ENCODE results near the gene AANAT. TPM values are rescaled to one million over a fixed set of nuclear protein-coding genes. Genes with fewer than 3 reads are reported as not detected.
A peak's percentile ranks its signal among the peaks of the same experiment; 100 is the strongest.

Gene AANAT
- total RNA-seq, 2 donors from 2014 or later, result not detected

DNA sequence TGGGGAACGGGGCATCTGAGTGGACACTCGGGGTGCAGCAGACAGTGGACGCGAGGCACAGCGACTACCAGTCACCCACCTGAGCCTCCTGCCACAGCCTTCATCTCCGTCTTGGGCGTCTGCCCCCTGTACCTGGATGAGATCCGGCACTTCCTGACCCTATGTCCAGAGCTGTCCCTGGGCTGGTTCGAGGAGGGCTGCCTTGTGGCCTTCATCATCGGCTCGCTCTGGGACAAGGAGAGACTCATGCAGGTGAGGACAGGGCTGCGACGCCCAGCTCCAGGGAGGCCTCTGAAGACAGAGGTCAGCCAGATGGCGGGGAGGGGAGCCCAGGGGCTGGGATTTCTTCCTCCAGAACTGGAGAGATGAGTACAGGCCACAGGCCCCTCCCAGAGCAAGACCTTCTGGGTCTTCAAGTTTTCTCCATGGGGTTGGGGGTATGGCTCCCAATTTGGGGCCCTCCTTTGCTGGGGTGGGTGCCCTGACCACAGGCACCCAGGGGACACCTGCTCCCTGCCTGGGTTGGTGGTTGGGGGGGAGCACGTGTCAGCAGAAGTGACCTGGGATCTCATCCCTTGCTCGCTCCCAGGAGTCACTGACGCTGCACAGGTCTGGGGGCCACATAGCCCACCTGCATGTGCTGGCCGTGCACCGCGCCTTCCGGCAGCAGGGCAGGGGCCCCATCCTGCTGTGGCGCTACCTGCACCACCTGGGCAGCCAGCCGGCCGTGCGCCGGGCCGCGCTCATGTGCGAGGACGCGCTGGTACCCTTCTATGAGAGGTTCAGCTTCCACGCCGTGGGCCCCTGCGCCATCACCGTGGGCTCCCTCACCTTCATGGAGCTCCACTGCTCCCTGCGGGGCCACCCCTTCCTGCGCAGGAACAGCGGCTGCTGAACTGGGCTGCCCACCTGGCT is 1.9 kb downstream of the AANAT start:
- Mint-ChIP-seq H3K4me1 (no peaks in the 10 kb centered on the region), H3K4me3 (no peak overlapping the region), H3K9me3 (no peaks in the 10 kb centered on the region), H3K36me3 (ENCODE audit: low read depth) (peaks cover 18% of the 10 kb centered on the region), H3K27ac (no peak overlapping the region), H3K27me3 (no peaks in the 10 kb centered on the region)
- ATAC-seq (replicated peaks), result no peak

DNA sequence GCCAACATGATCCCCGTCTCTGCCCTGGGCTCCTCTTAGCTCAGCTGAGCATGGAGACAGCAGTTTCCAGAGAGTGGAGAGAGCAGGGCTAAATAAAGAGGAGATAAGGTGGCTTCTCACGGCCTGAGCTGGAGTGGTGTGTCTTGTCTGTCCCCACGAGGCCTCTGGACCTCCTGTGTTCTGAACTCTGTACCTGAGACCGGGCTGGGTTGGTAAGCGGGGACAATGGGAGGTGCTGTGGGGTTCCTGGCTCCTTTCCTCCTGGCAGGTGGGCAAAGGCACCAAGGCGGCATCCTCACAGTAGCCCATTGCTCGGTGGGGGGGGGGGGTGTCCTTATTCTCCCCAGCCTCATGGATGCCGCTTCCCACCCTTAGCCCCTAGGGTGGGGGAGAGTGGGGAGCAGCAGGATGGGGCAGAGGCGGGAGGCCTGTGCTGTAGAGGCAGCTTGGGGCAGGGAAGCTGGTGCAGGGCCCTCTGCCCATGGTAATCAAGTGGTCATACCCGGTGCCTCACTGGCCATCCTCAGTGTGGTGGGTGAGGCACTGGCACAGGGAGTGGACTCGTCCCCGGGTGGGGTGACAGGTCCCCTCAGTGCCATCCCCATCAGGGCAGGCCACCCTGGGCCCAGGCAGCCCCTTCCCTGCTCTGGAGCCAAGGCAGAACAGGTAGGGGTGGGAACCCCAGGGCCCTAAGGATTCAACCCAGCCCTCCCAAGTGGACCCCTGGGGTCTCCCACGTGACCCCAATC is 2.8 kb downstream of the AANAT start:
- Mint-ChIP-seq H3K9me3 (no peaks in the 10 kb centered on the region), H3K4me3 (no peak overlapping the region), H3K27me3 (no peaks in the 10 kb centered on the region), H3K27ac (no peak overlapping the region), H3K4me1 (no peaks in the 10 kb centered on the region), H3K36me3 (ENCODE audit: low read depth) (peaks cover 18% of the 10 kb centered on the region)
- ATAC-seq (replicated peaks), result no peak

DNA sequence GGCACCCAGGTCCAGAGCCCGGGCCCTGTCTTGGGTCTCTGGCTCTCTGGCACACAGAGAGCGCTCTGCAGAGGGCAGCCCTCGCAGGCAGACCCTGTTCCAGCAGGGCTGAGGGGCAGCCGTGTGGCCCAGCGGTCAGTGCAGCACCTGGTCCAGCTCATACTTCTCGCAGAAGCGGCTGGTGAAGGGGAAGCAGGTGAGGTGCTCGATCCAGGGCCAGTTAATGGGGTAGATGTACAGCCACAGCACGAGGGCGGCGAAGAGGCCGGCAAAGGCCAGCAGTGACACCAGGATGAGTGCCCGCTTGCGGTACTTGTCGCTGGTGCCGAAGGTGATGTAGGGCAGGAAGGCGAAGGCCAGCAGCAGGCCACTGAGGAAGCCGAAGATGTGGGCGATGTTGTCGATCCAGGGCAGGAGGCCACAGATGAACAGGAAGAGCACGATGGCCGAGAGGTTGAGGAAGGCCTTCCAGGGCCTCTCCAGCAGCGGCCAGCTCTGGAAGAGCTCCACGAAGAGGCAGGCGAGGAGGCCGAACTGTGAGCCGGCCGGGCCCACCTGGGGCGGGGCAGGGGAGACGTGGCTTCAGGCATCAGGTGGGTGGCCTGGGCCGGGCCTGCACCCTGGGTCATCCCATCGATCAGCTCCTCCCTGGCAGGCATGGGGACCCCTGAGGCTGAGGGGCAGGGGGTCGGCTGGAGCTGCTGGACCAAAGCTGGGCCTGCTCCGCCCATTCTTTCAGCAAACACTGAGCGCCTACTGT is 4.3 kb downstream of the AANAT start:
- Mint-ChIP-seq H3K36me3 (ENCODE audit: low read depth) (peaks cover 18% of the 10 kb centered on the region), H3K9me3 (no peaks in the 10 kb centered on the region), H3K4me1 (no peaks in the 10 kb centered on the region), H3K27me3 (no peaks in the 10 kb centered on the region), H3K4me3 (no peak overlapping the region), H3K27ac (peak overlapping the region; percentile 57)
- no peak for ATAC-seq (replicated peaks)

DNA sequence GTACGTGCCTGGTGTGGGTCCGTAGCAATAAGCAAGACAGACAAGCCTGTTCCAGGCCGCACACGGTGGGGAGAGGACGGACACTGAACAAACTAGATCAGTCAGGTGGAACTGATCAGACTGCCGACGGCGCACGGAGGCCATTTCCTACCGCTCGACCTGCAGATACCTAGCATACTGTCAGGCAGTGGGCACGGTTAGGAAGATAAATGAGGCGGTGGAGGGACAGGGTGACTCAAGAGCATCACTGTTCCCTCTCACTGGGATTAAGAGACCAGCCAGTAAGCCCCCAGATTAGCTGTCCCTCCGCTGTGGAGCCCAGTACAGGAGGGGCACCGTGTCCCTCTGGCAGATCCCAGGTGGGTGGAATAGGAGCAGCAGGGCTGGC is 4.8 kb downstream of the AANAT start:
- H3K4me1 Mint-ChIP-seq, result no peaks in the 10 kb centered on the region
- ATAC-seq (replicated peaks), result no peak
- no peak overlapping the region for H3K4me3 Mint-ChIP-seq
- H3K27me3 Mint-ChIP-seq, result no peaks in the 10 kb centered on the region
- H3K27ac Mint-ChIP-seq, result no peak overlapping the region
- H3K9me3 Mint-ChIP-seq, result no peaks in the 10 kb centered on the region
- H3K36me3 Mint-ChIP-seq (ENCODE audit: low read depth), result peaks cover 18% of the 10 kb centered on the region

DNA sequence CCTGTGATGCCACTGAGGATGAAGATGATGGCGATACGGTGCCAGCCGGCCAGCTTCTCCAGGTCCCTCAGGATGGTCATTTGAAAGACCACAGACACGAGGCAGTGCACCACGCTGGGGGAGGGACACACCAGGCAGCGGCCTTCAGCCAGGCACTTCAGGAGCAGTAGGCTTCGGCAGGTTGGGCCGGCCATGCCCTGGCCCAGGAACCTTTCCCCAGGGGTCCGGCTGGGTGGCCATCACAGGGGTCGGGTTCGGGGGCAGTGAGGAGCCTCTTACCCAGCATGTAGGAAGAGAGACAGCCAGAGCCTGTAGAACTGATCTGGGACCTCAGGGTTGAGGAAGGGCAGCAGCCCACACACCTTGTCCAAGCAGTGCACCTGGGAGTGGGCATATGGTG is 5.3 kb downstream of the AANAT start:
- ATAC-seq (replicated peaks), result no peak
- no peaks in the 10 kb centered on the region for H3K9me3 Mint-ChIP-seq
- no peak overlapping the region for H3K4me3 Mint-ChIP-seq
- H3K4me1 Mint-ChIP-seq, result no peaks in the 10 kb centered on the region
- H3K27me3 Mint-ChIP-seq, result no peaks in the 10 kb centered on the region
- H3K27ac Mint-ChIP-seq, result no peak overlapping the region
- H3K36me3 Mint-ChIP-seq (ENCODE audit: low read depth), result peaks cover 18% of the 10 kb centered on the region

DNA sequence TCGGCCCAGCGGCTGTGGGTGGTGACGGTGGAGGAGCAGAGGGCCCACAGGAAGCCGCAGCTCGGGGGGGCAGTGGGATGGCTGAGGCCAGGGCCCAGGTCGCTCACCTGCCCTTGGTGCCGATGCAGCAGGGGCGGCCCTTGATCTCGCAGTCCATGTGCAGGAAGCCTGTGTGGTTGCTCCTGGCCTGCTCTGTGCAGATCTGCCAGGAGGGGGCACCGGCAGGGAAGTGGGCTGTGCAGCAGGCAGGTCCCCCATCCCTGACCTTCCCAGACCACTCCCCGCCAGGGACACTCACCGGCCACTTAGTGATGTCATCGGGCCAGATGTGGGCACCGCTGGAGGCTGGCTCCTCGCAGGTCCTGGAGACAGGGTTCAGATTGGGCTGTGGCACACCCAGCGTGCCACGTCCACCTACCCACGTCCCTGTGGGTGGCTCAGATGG is 6.2 kb downstream of the AANAT start:
- peak; percentile 23 for ATAC-seq (replicated peaks)
- peaks cover 26% of the 10 kb centered on the region for H3K36me3 Mint-ChIP-seq (ENCODE audit: low read depth)

DNA sequence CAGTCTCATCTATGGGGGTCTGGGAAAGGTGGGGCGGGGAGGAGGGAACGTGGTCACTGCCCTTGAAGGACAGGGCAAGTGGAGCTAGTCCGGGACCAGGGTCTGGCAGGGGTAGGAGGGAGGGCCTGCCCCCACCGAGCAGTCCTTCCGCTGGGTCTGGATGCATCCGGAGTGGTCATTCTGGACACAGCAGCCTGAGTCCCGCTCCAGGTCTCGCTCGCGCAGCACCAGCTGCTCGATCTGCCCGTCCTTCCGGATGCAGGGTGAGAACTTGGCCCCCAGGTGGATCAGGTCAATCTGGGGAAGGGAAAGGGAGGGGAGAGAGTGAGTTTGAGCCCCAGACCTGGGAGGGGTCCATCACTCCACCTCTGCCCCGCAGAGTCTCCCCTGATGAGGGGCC is 6.8 kb downstream of the AANAT start:
- Mint-ChIP-seq H3K27ac (no peak overlapping the region), H3K4me3 (no peak overlapping the region), H3K27me3 (no peaks in the 10 kb centered on the region), H3K9me3 (no peaks in the 10 kb centered on the region), H3K4me1 (no peaks in the 10 kb centered on the region), H3K36me3 (ENCODE audit: low read depth) (peaks cover 26% of the 10 kb centered on the region)
- ATAC-seq (replicated peaks), result no peak

More for the DNA sequence above, 6.2 kb downstream of the AANAT start:
- Mint-ChIP-seq H3K27me3 (no peaks in the 10 kb centered on the region), H3K9me3 (no peaks in the 10 kb centered on the region), H3K4me3 (no peak overlapping the region), H3K27ac (no peak overlapping the region), H3K4me1 (no peaks in the 10 kb centered on the region)

DNA sequence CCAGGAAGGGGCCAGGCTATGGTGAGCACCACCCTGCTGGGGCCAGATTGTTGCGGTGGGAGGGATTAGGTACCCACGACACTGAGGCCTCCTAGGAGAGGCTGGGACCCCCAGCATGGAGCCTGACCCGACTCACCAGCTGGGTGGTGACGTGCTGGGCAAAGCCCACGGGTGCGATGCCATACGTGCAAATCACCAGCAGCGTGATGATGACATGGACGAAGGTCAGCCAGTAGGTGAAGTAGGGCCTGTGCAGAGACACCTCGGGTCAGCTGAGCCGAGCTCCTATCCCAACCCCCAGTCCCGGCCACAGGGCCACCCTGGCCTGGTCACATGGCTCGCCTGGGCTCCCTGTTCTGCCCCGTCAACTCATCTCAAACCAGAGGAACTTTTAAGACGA is 7.5 kb downstream of the AANAT start:
- H3K4me1 Mint-ChIP-seq, result no peaks in the 10 kb centered on the region
- no peak for ATAC-seq (replicated peaks)
- no peak overlapping the region for H3K4me3 Mint-ChIP-seq
- no peaks in the 10 kb centered on the region for H3K9me3 Mint-ChIP-seq
- H3K27ac Mint-ChIP-seq, result no peak overlapping the region
- peaks cover 26% of the 10 kb centered on the region for H3K36me3 Mint-ChIP-seq (ENCODE audit: low read depth)
- H3K27me3 Mint-ChIP-seq, result no peaks in the 10 kb centered on the region

DNA sequence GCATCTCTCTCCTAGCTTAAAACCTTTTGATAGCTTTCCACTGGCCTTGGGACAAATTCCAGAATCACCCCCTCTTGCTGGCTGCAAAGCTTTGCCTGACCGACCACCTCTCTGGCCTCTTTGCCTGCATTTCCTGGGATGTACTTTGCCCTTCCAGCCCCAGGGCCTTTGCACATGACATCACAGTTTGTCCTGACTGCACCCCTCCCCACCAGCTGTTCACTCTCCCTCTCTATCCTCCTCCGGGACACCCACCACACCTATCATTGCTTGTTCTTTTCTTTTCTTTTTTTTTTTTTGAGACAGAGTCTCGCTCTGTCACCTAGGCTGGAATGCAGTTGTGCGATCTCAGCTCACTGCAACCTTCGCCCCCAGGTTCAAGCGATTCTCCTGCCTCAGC is 7.9 kb downstream of the AANAT start:
- no peak for ATAC-seq (replicated peaks)
- Mint-ChIP-seq H3K27ac (no peak overlapping the region), H3K4me1 (no peaks in the 10 kb centered on the region), H3K27me3 (no peaks in the 10 kb centered on the region), H3K9me3 (no peaks in the 10 kb centered on the region), H3K36me3 (ENCODE audit: low read depth) (peaks cover 27% of the 10 kb centered on the region), H3K4me3 (no peak overlapping the region)

DNA sequence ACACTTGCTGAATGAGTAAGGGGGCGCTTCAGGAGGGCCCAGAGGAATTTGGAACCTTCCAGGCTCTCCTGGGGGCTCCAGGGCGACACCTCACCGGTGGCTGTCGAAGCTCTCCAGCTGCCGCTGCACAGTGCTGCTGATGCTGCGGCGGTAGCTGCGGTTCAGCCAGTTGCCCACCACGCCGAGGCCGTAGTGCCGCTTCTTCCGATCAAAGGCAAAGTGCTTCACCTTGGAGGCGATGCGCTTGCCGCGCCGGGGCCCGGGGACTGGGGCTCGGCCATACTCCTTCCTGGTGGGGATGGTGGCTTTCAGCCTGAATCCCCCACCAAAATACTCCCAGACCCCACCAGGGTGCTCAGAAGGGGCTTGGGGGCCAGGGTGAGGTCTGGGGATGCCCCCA is 9.3 kb downstream of the AANAT start:
- Mint-ChIP-seq H3K9me3 (no peaks in the 10 kb centered on the region), H3K4me3 (no peak overlapping the region), H3K4me1 (no peaks in the 10 kb centered on the region), H3K27ac (no peak overlapping the region), H3K36me3 (ENCODE audit: low read depth) (peaks cover 26% of the 10 kb centered on the region), H3K27me3 (no peaks in the 10 kb centered on the region)
- no peak for ATAC-seq (replicated peaks)

DNA sequence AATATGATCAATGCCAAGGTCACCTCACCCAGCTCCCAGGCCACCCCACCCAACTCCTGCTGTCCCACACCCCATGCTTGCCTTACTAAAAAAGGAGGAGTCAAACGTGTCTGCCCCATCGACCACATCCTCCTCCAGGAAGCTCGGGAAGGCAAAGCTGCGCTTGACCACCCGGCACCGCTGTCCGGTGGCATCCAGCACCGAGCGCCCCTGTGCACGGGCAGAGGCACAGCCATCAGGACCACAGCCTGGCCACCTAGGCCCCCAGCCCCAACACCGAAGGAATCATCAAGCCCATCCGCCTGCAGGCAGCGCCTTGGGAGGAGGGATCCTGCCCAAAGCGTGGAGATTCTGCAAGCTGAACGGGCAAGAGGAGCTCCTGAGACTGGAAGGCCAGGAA is 10.2 kb downstream of the AANAT start:
- Mint-ChIP-seq H3K36me3 (ENCODE audit: low read depth) (peaks cover 30% of the 10 kb centered on the region), H3K27ac (no peak overlapping the region), H3K4me3 (no peak overlapping the region), H3K9me3 (no peaks in the 10 kb centered on the region), H3K4me1 (no peaks in the 10 kb centered on the region), H3K27me3 (no peaks in the 10 kb centered on the region)
- no peak for ATAC-seq (replicated peaks)

DNA sequence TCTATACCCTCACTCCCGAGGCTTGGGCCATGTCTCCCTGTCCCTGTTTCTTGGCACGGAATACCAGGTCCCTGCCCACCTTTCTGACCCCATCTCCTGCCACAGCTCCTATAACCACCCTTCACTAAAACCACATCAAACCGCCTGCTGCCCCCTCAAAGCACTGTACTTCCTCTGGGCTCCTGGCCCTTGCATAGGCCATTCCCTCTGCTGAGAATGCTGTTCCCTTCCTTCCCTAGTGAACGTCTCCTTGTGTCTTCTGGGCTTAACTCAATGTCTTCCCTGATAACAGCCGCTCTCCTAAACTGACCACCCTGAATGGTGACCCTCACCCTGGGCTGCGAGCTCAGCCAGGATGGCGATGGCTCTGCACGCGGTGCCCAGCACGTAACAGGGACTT is 10.7 kb downstream of the AANAT start:
- ATAC-seq (replicated peaks), result no peak

DNA sequence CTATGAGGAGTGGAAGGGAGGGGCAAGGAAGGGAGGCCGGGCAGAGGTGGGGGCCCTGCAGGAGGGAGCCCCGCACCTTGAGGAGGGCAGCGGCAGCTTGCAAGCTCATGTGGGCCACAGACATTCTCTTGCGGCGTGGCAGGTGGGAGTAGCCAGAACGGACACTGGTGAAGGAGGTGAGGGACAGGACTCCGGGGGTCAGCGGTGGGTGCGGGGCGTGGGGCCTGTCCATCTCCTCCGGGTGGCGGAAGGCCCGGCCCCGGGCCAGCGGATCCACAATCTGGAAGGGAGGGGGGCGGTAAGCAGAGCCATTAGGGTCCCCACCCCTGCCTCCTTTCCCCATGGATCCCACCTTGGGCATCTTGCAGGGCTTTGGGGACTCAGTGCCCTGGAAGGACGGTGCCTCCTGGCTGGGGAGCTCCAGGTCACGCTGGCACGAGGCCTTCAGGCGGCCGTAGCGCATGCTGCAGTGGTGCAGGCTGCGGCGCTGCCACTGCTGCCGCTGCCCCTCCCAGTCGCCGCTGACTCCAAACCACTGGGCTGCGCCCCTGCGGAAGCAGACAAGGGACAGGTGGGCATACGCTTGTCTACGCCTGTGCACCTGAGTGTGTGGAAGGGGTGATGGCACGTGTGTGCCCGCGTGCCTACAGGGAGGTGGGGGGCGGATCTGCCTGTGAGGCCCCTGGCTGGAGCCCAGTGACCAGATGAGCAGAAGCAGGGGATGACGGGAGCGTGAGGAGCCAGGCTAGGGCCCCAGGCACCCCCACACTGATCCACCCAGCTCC is 11.5 kb downstream of the AANAT start:
- no peaks in the 10 kb centered on the region for H3K4me1 Mint-ChIP-seq
- H3K27ac Mint-ChIP-seq, result no peak overlapping the region
- H3K27me3 Mint-ChIP-seq, result no peaks in the 10 kb centered on the region
- H3K36me3 Mint-ChIP-seq (ENCODE audit: low read depth), result peaks cover 25% of the 10 kb centered on the region
- no peak overlapping the region for H3K4me3 Mint-ChIP-seq
- H3K9me3 Mint-ChIP-seq, result no peaks in the 10 kb centered on the region
- no peak for ATAC-seq (replicated peaks)

More for the DNA sequence above, 10.7 kb downstream of the AANAT start:
- Mint-ChIP-seq H3K4me1 (no peaks in the 10 kb centered on the region), H3K4me3 (no peak overlapping the region), H3K27me3 (no peaks in the 10 kb centered on the region), H3K9me3 (no peaks in the 10 kb centered on the region), H3K27ac (no peak overlapping the region), H3K36me3 (ENCODE audit: low read depth) (peaks cover 25% of the 10 kb centered on the region)

DNA sequence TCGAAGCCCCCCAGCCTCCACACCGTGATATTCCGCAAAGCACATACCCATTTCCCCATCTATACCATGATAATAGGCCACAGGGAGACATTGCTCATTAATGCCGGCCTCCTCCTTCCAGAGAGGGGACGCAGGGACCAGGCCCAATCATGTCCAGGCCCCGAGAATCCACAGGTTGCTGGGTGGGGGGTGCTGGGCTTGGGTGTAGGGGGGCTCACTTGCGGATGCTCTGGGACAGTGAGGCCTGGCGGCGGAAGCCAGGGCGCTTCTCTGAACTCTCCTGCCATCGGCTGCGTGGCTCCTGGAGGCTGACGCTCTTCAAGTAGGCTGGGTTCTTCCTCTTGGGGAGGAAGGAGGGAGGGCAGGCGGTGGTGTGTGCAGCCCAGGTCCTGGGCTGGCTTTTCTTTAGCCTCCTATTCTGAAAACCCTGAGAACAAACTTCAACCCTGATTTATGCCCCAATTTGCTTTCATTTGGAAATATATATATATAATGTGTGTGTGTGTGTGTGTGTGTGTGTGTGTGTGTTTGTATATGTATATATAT is 12.2 kb downstream of the AANAT start:
- no peak overlapping the region for H3K4me3 Mint-ChIP-seq
- no peaks in the 10 kb centered on the region for H3K27me3 Mint-ChIP-seq
- H3K36me3 Mint-ChIP-seq (ENCODE audit: low read depth), result peaks cover 32% of the 10 kb centered on the region
- ATAC-seq (replicated peaks), result no peak
- H3K27ac Mint-ChIP-seq, result no peak overlapping the region
- H3K9me3 Mint-ChIP-seq, result no peaks in the 10 kb centered on the region
- H3K4me1 Mint-ChIP-seq, result no peaks in the 10 kb centered on the region

All from activated T-helper 17 cell treated with anti-CD3 and anti-CD28 coated beads, Interleukin-2, amount 50 U/mL, for 72 hours (primary cell).